Kidney tubule cell (primary cell): Measurements from ENCODE around the gene SLC9A6.

Source experiments
- DNase-seq: peaks from one replicate; pipeline ENCODE4 v3.0.0-alpha.2; 2018; ENCODE audit warnings: low spot score

Gene SLC9A6

GRCh38 chrX:135985157-135985972 lies at the start of gene SLC9A6:
Gene SLC9A6 (plus strand): TSS chrX:135985435. CDS start chrX:135985659, 224 bp downstream.
- DNase-seq = peak; percentile 69

GRCh38 chrX:135944486-135944885 lies 40.7 kb upstream of the SLC9A6 start:
- DNase-seq = no peak

GRCh38 chrX:135951291-135951690 lies 33.9 kb upstream of the SLC9A6 start:
- no peak for DNase-seq

GRCh38 chrX:135973025-135973547 lies 12.1 kb upstream of the SLC9A6 start:
- DNase-seq = peak; percentile 41

- peak; percentile 81 for DNase-seq
These were observed 11.5 kb upstream of the SLC9A6 start, which contains the start of gene MMGT1 for GRCh38 chrX:135973548-135974278. Gene MMGT1 (minus strand): TSS chrX:135973988. CDS start chrX:135973675, 313 bp downstream.

- DNase-seq = peak; percentile 40
These were observed 10.9 kb upstream of the SLC9A6 start for GRCh38 chrX:135974279-135974856.

- DNase-seq = no peak
These were observed 9.8 kb upstream of the SLC9A6 start for GRCh38 chrX:135975421-135975820.

GRCh38 chrX:135977611-135978010 lies 7.6 kb upstream of the SLC9A6 start:
- no peak for DNase-seq

- no peak for DNase-seq
These were observed 4.2 kb upstream of the SLC9A6 start for GRCh38 chrX:135981010-135981409.

- DNase-seq = no peak
These were observed 3.6 kb upstream of the SLC9A6 start for GRCh38 chrX:135981668-135982067.

GRCh38 chrX:135982860-135983259 lies 2.4 kb upstream of the SLC9A6 start:
- DNase-seq = peak; percentile 24

GRCh38 chrX:135984256-135984655 lies 979 bp upstream of the SLC9A6 start:
- DNase-seq = no peak

GRCh38 chrX:135984791-135985156 lies 461 bp upstream of the SLC9A6 start:
- DNase-seq = no peak

- no peak for DNase-seq
These were observed 707 bp downstream of the SLC9A6 start for GRCh38 chrX:135985973-135986310.

GRCh38 chrX:135988245-135988644 lies 3.0 kb downstream of the SLC9A6 start:
- DNase-seq = no peak

- DNase-seq = no peak
These were observed 29.8 kb downstream of the SLC9A6 start for GRCh38 chrX:136015016-136015415.

- DNase-seq = no peak
These were observed 31.6 kb downstream of the SLC9A6 start for GRCh38 chrX:136016881-136017280.

GRCh38 chrX:136019226-136019625 lies 34.0 kb downstream of the SLC9A6 start:
- DNase-seq = no peak

- no peak for DNase-seq
These were observed 35.9 kb downstream of the SLC9A6 start for GRCh38 chrX:136021160-136021559.

- no peak for DNase-seq
These were observed 36.7 kb downstream of the SLC9A6 start for GRCh38 chrX:136021903-136022302.

- DNase-seq = no peak
These were observed 39.9 kb downstream of the SLC9A6 start for GRCh38 chrX:136025091-136025490.

GRCh38 chrX:136028383-136028984 lies 43.2 kb downstream of the SLC9A6 start:
- DNase-seq = peak; percentile 62
